GM10847 (cell line): ENCODE measurements around the gene PDIA2.

Source experiments
- POLR2A ChIP-seq: IDR thresholded peaks from 2 replicates; pipeline ENCODE4 v1.6.1; 2011; ENCODE audit not compliant: insufficient read length; ENCODE audit errors: extremely low read depth

PDIA2 gene

DNA sequence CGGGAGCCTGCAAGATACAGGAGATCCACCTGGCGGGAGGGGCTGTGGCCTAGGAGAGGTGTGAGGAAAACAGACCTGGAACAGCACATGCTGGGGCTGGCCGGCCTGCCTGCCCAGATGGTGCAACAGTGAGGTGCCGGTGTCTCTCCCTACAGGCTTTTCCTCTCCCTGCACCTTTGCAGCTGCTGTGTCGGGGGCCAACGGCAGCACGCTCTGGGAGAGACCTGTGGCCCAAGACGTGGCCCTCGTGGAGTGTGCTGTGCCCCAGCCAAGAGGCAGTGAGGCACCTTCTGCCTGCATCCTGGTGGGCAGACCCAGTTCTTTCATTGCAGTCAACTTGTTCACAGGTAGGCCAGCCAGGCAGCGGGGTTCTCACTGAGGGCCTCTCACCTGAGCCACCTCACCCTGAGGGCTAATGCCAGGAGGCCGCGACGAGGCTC lies 23.1 kb upstream of the PDIA2 start:
- TF ChIP-seq POLR2A: no peak

DNA sequence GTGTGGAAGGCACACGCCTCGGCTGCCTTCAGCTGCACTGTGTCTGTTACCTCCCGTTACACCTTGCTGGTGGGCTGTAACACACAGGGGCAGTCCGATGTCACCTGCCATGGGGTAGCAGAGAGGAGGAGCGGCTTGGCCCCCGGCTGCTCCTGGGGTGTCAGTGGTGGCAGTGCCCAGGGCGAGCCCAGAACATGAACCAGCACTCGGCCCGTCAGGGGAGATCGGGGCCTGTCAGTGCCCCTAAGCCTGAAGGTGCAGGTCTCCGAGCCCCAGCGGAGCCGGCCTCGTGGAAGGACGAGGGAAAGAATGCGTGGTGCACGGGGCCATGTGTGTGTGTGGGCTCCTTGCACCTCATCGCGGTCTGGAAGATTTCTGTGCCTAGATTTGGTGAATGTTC lies 22.6 kb upstream of the PDIA2 start:
- TF ChIP-seq POLR2A: no peak

DNA sequence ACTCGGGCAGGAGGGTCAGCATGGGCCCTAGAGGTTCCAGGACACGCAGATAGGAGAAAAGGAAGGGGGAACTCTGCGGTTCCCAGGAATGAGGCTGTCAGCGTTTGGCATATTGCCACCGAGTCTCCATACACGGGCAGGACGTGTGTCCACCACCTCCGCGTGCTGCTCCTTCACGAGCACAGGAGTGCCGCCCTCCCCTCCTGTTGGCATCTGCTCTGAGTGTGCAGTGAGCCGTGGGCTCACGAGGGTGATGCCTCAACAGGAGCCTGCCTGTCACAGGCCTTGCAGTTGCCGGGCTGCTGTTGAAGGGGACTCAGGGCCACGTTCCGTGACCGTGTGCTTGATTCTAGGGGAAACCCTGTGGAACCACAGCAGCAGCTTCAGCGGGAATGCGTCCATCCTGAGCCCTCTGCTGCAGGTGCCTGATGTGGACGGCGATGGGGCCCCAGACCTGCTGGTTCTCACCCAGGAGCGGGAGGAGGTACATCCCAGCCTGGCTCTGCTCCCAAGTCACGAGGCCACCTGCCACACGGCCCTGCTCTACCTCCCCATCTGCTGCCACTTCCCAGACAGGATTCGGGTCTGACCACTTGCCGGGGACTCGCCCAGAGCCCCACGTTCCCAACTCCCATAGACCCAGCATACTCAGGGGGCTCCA lies 21.8 kb upstream of the PDIA2 start:
- TF ChIP-seq POLR2A: no peak

DNA sequence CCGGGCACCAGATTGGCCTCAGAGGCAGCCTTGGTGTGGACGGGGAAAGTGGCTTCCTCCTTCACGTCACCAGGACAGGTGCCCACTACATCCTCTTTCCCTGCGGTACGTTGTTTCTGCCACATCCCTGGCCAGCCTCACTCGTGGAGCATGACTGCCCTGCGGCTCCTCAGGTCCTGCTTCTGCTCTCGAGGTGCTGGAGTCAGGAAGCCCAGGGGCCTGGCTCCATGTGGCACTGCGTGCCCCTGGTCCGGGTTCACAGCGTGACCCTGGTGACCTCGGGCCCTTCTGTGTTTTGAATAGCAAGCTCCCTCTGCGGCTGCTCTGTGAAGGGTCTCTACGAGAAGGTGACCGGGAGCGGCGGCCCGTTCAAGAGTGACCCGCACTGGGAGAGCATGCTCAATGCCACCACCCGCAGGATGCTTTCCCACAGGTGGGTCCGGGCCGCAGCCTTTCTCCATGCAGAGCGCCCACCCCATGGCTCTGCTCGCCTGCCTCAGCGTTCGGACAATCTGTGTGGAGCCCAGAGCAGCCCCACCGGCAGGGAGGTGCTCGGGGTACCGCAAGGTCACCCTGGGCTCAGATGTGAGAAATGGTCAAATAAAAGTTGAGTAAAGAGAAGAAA lies 20.7 kb upstream of the PDIA2 start:
- no peak for TF ChIP-seq POLR2A

DNA sequence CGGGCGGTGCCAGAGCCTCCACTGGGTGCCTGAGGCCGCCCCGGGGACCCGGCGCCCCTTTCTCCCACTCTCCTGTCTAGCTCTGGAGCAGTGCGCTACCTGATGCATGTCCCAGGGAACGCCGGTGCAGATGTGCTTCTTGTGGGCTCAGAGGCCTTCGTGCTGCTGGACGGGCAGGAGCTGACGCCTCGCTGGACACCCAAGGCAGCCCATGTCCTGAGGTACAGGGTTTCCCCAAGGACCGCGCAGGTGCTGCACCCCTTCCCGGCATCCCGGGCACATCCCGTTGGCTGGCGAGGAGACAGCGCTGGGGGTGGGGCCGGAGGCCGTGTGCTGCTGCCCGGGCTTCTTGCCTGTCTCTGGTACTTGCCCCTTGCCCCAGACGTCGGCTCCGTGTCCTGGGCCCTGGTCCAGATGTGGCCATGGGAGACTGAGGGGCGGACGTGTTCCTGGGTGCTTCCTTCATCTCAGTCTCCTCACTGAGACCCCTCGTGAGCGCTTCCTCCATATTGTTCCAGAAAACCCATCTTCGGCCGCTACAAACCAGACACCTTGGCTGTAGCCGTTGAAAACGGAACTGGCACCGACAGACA lies 19.7 kb upstream of the PDIA2 start:
- no peak for TF ChIP-seq POLR2A

DNA sequence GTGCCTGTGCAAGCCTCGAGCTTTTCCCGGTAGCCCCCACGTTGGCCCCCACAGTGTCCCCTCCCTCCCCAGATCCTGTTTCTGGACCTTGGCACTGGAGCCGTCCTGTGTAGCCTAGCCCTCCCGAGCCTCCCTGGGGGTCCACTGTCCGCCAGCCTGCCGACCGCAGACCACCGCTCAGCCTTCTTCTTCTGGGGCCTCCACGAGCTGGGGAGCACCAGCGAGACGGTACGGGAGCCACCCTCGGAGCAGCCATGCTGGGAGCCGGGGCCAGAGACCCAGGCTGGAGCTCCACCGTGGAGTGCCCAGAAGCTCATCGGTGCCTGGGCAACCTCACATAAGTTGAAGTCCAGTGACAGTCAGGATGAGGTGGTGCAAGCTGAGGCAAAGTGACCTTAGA lies 19.0 kb upstream of the PDIA2 start:
- no peak for TF ChIP-seq POLR2A

DNA sequence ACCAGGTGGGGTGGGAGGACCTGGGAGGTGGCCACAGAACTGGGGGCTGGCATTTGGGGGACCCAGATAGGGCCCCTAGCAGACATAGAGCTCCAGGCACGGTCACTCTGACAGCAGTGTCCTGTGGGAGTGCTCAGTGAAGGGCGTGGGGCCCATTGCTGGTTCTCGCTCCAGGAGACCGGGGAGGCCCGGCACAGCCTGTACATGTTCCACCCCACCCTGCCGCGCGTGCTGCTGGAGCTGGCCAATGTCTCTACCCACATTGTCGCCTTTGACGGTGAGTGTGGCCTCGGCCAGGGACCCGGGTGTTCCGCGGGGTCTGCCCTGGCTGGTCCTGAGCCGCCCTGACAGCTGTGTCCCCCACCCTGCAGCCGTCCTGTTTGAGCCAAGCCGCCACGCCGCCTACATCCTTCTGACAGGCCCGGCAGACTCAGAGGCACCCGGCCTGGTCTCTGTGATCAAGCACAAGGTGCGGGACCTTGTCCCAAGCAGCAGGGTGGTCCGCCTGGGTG lies 18.5 kb upstream of the PDIA2 start:
- TF ChIP-seq POLR2A: no peak

DNA sequence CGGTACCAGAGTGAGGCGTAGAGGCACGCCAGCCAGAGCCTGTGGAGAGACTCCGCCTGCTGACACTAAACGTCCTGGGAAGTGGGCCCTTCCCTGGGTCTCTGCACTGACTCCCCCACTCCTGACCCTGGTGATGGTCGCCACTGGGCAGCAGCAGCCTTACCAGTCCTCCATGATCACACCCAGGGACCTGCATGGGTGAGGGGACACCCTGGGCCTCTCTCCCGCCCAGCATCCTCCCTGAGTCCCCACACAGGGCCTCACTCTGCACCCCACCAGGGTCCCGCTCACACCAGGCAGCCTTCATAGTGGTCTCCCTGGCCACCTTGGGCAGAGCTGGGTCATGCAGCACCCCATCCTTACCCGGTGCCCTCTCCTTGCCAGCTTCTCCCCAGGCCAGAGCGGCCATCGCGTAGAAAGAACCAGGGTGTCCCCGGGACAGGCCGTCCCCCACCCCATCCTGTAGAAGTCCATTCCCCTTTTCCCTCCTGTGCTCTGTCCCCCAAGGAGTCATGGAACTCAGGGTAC lies 17.9 kb upstream of the PDIA2 start:
- no peak for TF ChIP-seq POLR2A

DNA sequence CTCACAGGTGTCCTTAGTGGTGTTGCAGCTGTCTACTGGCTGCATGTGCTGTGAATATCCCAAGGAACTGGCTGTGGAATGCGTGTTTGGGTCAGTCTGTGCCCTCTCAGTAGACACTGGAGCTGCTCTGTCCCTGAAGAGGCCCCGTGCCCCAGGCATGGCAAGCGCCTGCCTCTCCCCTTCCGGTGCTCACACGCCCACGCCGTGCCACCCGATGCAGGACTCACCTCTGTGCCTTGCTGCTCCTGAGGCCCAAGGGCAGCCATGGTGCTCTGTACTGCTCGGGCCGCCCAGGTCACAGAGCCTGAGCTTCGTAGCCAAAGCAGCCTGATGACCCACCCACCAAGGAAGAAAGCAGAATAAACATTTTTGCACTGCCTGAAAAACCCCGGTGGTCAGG lies 17.3 kb upstream of the PDIA2 start:
- no peak for TF ChIP-seq POLR2A

DNA sequence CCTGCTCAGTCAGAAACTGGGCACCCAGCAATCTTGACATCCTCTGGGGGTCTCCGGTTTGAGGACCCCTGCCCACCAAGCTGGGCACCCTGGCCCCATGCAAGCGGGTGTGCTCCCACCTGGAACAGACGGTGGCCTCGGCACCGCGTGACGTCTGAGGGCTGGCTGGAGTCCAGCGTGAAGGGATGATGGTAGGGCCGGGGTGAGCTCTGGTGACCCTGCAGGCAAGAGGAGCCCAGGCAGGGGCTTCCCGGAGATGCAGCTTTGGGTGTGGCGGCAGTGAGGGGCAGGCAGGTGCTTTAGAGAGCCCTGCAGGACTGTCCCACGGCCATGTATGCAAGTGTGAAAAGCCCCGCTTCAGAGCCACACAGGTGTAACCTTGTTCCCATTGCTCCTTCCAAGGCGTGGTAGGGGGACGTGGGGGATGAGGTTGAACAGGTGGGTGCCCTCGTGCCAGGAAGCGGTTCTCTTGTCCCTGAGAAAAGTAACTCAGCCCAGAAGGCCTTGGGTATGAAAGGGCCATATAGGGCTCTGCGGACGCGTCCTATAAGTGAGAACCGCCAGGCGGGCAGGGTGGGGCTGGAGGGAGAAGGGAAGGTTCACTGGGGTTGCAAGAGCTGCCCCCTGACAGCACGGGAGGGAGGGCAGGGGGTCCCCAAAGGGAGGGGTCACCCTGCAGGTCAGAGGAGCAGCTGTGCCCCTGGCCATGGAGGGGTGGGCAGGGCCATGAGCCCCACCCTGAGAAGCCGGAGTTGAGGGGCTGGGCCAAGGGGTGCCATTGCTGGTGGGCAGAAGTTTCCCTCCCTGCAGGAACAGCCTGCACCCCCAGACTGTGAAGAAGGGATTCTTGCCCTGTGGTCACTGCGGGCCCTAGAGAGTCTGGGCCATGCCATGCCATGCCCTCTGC lies 16.5 kb upstream of the PDIA2 start:
- no peak for TF ChIP-seq POLR2A

DNA sequence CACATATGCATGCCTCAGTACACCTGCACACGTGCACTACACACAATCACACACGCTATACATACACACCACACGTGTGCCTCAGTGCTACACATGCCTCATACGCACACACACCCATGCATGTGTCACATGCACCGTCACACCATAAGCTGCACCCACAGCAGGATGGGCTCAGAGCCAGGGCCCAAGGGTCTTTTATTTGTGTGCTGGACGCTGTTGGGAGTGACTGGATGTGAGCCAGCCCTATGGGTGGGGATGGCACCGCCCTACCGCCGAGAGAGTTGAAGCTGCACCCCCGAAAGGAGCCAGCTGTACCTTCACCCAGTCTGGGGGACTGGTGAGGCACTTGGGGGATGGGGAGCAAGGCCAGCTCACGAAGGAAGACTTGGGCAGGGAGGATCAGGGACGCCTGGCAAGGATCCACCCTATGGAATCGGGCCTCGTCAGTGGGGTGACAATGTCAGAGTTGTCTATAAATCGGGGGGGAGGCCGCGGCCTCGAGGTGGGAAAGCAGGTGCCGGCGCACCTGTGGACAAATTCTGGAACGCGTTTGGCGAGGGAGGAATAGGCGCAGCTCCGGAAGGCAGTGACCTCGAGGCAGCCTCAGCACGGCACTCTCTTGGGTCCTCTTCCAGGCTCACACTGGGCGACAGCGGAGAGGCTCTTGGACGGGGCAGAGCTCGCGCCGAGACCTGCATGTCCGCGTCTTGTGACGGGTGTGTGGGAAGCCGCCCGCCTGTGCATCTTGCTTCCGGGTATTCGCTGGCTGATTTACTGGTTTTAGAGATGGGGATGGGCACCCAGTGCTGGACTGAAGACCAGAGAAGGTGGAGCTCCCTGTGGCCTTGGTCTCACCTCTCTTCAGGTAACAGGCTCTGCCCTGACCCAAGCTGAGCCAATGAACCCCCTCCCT lies 14.6 kb upstream of the PDIA2 start:
- no peak for TF ChIP-seq POLR2A

DNA sequence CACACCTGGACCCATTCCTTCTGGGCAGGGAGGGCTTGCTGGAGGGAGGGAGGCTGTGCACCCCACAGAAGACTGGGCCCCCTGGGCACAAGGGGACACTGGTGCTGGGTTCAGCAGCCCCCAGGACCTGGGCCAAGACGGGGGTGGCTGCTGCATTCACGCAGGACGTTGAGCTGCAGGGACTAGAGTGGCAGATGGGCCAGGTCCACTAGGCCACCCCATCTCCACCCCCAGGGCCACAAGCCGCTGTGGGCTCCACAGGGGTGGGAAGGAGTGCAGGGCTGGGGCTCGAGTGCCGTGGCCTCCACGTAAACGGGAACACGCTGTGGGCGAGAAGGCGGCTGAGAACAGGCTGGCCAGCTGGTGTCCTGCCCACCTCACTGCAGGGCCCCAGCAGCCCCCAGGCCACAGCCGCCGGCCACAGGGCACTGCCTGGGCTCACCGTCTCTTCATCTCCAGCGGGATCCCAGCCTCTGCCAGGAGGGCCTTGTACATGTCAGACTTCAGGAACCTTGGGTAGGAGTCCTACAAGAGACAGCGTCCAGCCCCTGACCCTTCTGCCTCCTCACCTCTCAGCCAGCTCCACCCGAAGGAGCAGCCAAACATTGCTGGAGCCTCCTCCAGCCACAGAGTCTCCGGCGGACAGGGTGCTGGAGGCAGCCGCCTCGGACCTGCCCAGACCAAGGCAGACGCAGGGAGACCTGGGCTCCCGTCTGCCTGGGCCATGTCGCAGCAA lies 13.7 kb upstream of the PDIA2 start:
- no peak for TF ChIP-seq POLR2A
